Tibial artery (tissue), 4 donors: Measurements from ENCODE around the gene SETBP1.
A peak's percentile ranks its signal among the peaks of the same experiment; 100 is the strongest.

ENCODE experiments used
- DNase-seq, 2 donors: peaks; one replicate each; pipeline ENCODE4 v3.0.0-alpha.2; 2019
- H3K27ac ChIP-seq, 2 donors: fragments of 200-600 bp; sonication (generic) in 1 of 2; 1 replicate in 1 of 2; 2 replicates in 1 of 2; pipeline ENCODE4 v1.5.1; 2018 to 2019; ENCODE audit warnings: mild to moderate bottlenecking in 1 of 2
- H3K27me3 ChIP-seq, 2 donors: fragments of 200-600 bp; sonication (generic) in 1 of 2; one replicate each; pipeline versions ENCODE4 v1.5.1 to v1.6.0; 2016 to 2019
- H3K36me3 ChIP-seq, 3 donors: fragments of 200-600 bp; sonication (generic) in 2 of 3; one replicate each; pipeline ENCODE4 v1.5.1; 2016 to 2019; ENCODE audit warnings: mild to moderate bottlenecking in 2 of 3
- H3K4me1 ChIP-seq, 4 donors: fragments of 200-600 bp; sonication (generic) in 2 of 4; 1 replicate in 3 of 4; 2 replicates in 1 of 4; pipeline ENCODE4 v1.5.1; 2016 to 2019
- H3K4me3 ChIP-seq, 2 donors: fragments of 200-600 bp; sonication (generic) in 1 of 2; 1 replicate in 1 of 2; 2 replicates in 1 of 2; pipeline ENCODE4 v1.5.1; 2018 to 2019; ENCODE audit warnings: mild to moderate bottlenecking in 2 of 2
- H3K9me3 ChIP-seq, 3 donors: fragments of 200-600 bp; sonication (generic) in 1 of 3; one replicate each; pipeline ENCODE4 v1.5.1; 2016 to 2019
- CTCF ChIP-seq, 2 experiments: fragments of 200-600 bp in 1 of 2; fragments of 450-650 bp in 1 of 2; IDR thresholded peaks; one replicate each; pipeline ENCODE4 v1.5.1; 2017 to 2019; ENCODE audit warnings: antibody characterized with exemption in 2 of 2, mild to moderate bottlenecking in 1 of 2, moderate library complexity in 1 of 2
- intact Hi-C: fragments of 100-400 bp; cut with DNase I; formaldehyde crosslinking; loops from one replicate; pipeline ENCODE4 v1.15.0; 2023; ENCODE audit warnings: low total_unique reads

The SETBP1 gene

GRCh38 chr18:44691148-44691925, 10.6 kb downstream of the SETBP1 start:
- no peak for TF ChIP-seq CTCF (IDR thresholded peaks at IDR 0.05)
- peaks cover 0 to 58% (median 27%) of the 10 kb centered on the region in 4 donors for H3K4me1 ChIP-seq

GRCh38 chr18:44693030-44693784, 12.5 kb downstream of the SETBP1 start:
- H3K36me3 ChIP-seq: no peaks in the 10 kb centered on the region
- no peaks in the 10 kb centered on the region for H3K9me3 ChIP-seq
- H3K4me1 ChIP-seq: peaks cover 0 to 71% (median 34%) of the 10 kb centered on the region in 4 donors
- DNase-seq: no peak
- no peak for TF ChIP-seq CTCF (IDR thresholded peaks at IDR 0.05)
- H3K4me3 ChIP-seq: no peak overlapping the region
- no peaks in the 10 kb centered on the region for H3K27me3 ChIP-seq
- H3K27ac ChIP-seq: no peak overlapping the region
- intact Hi-C loops: no loop called here

More at GRCh38 chr18:44691148-44691925, 10.6 kb downstream of the SETBP1 start:
- Histone ChIP-seq H3K27ac (no peak overlapping the region), H3K4me3 (no peak overlapping the region), H3K9me3 (no peaks in the 10 kb centered on the region), H3K27me3 (no peaks in the 10 kb centered on the region), H3K36me3 (no peaks in the 10 kb centered on the region)
- DNase-seq: no peak
- intact Hi-C loops: no loop called here

- intact Hi-C loops: no loop called here
- Histone ChIP-seq H3K9me3 (no peaks in the 10 kb centered on the region), H3K36me3 (no peaks in the 10 kb centered on the region), H3K27me3 (no peaks in the 10 kb centered on the region), H3K4me1 (peaks cover 0 to 71% (median 45%) of the 10 kb centered on the region in 4 donors), H3K27ac (peak overlapping the region in 1 of 2 donors; percentile 62), H3K4me3 (no peak overlapping the region)
- TF ChIP-seq CTCF (IDR thresholded peaks at IDR 0.05): no peak
- no peak for DNase-seq
Observed at GRCh38 chr18:44695503-44695902, 14.8 kb downstream of the SETBP1 start.

- H3K9me3 ChIP-seq: no peaks in the 10 kb centered on the region
- intact Hi-C loops: no loop called here
- no peak for DNase-seq
- peak overlapping the region; percentile 57 to 62 for H3K27ac ChIP-seq
- H3K36me3 ChIP-seq: peaks cover 0 to 5% (median 0%) of the 10 kb centered on the region in 3 donors
- TF ChIP-seq CTCF (IDR thresholded peaks at IDR 0.05): no peak
- H3K27me3 ChIP-seq: no peaks in the 10 kb centered on the region
- H3K4me1 ChIP-seq: peaks cover 0 to 85% (median 55%) of the 10 kb centered on the region in 4 donors
- peak overlapping the region in 1 of 2 donors; percentile 26 for H3K4me3 ChIP-seq
Observed at GRCh38 chr18:44696892-44697291, 16.2 kb downstream of the SETBP1 start.

- Histone ChIP-seq H3K27me3 (no peaks in the 10 kb centered on the region), H3K27ac (peak overlapping the region; percentile 57 to 62), H3K4me3 (peak overlapping the region in 1 of 2 donors; percentile 26), H3K9me3 (no peaks in the 10 kb centered on the region), H3K36me3 (peaks cover 0 to 5% (median 0%) of the 10 kb centered on the region in 3 donors), H3K4me1 (peaks cover 0 to 89% (median 55%) of the 10 kb centered on the region in 4 donors)
- intact Hi-C loops: no loop called here
- TF ChIP-seq CTCF (IDR thresholded peaks at IDR 0.05): no peak
- DNase-seq: no peak
Observed at GRCh38 chr18:44697315-44697714, 16.6 kb downstream of the SETBP1 start.
